ENCODE measurements around the gene GTPBP4.

Gene GTPBP4

GRCh38 chr10:987870-988666 lies at the start of gene GTPBP4:
GTPBP4 (plus strand) TSS chr10:988434; CDS start chr10:988480, 46 bp downstream.
- DNase-seq (ENCODE audit: low spot score) = peak; percentile 95

GRCh38 chr10:938941-939678 lies 49.1 kb upstream of the GTPBP4 start:
- DNase-seq (ENCODE audit: low spot score) = no peak

- no peak for DNase-seq (ENCODE audit: low spot score)
Observed at GRCh38 chr10:943334-944033, 44.8 kb upstream of the GTPBP4 start.

- peak; percentile 67 for DNase-seq (ENCODE audit: low spot score)
Observed at GRCh38 chr10:944034-944831, 44.0 kb upstream of the GTPBP4 start.

GRCh38 chr10:945778-946177 lies 42.5 kb upstream of the GTPBP4 start:
- DNase-seq (ENCODE audit: low spot score) = no peak

- no peak for DNase-seq (ENCODE audit: low spot score)
Observed at GRCh38 chr10:947051-947450, 41.2 kb upstream of the GTPBP4 start.

GRCh38 chr10:947881-948280 lies 40.4 kb upstream of the GTPBP4 start:
- no peak for DNase-seq (ENCODE audit: low spot score)

- no peak for DNase-seq (ENCODE audit: low spot score)
Observed at GRCh38 chr10:948347-948746, 39.9 kb upstream of the GTPBP4 start.

- no peak for DNase-seq (ENCODE audit: low spot score)
Observed at GRCh38 chr10:949446-949845, 38.8 kb upstream of the GTPBP4 start.

GRCh38 chr10:953836-954235 lies 34.4 kb upstream of the GTPBP4 start:
- DNase-seq (ENCODE audit: low spot score) = no peak

GRCh38 chr10:954396-954795 lies 33.8 kb upstream of the GTPBP4 start:
- no peak for DNase-seq (ENCODE audit: low spot score)

GRCh38 chr10:955127-955819 lies 33.0 kb upstream of the GTPBP4 start:
- DNase-seq (ENCODE audit: low spot score) = no peak

GRCh38 chr10:955820-956217 lies 32.4 kb upstream of the GTPBP4 start:
- DNase-seq (ENCODE audit: low spot score) = no peak

- no peak for DNase-seq (ENCODE audit: low spot score)
Observed at GRCh38 chr10:958106-958505, 30.1 kb upstream of the GTPBP4 start.

GRCh38 chr10:958856-959255 lies 29.4 kb upstream of the GTPBP4 start:
- DNase-seq (ENCODE audit: low spot score) = no peak

- DNase-seq (ENCODE audit: low spot score) = no peak
Observed at GRCh38 chr10:962342-962741, 25.9 kb upstream of the GTPBP4 start.

GRCh38 chr10:963186-963585 lies 25.0 kb upstream of the GTPBP4 start:
- no peak for DNase-seq (ENCODE audit: low spot score)

GRCh38 chr10:963655-964054 lies 24.6 kb upstream of the GTPBP4 start:
- DNase-seq (ENCODE audit: low spot score) = no peak

GRCh38 chr10:964321-964987 lies 23.8 kb upstream of the GTPBP4 start:
- no peak for DNase-seq (ENCODE audit: low spot score)

GRCh38 chr10:964988-965417 lies 23.2 kb upstream of the GTPBP4 start:
- DNase-seq (ENCODE audit: low spot score) = no peak

All from kidney capillary endothelial cell (primary cell).